Activated CD4-positive, alpha-beta T cell treated with anti-CD3 and anti-CD28 coated beads, Interleukin-2, amount 50 U/mL, for 1 hour (primary cell): ENCODE measurements around the gene VIP.
"Not testable (repeated sequence)": the region's sequence is repeated elsewhere in the genome, so short reads cannot be mapped to it uniquely, and the experiment has no call there.

Source experiments
- DNase-seq: peaks from one replicate; pipeline ENCODE4 v3.0.0-alpha.2; 2020

Gene VIP

DNA sequence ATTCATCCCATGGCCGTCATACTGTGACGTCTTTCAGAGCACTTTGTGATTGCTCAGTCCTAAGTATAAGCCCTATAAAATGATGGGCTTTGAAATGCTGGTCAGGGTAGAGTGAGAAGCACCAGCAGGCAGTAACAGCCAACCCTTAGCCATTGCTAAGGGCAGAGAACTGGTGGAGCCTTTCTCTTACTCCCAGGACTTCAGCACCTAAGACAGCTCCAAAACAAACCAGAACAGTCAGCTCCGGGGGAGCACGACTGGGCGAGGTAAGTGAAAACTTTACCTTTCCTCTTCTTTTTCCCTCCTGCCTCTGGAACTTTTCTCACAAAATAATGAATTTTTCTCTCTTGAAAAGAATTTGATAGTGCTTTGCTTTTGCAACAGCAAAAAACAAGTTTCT, at the start of gene VIP:
VIP (plus strand) TSS at position 104 of the 400 bp plus-strand sequence. CDS start 1,381 bp downstream, outside the sequence.
- DNase-seq: no peak

DNA sequence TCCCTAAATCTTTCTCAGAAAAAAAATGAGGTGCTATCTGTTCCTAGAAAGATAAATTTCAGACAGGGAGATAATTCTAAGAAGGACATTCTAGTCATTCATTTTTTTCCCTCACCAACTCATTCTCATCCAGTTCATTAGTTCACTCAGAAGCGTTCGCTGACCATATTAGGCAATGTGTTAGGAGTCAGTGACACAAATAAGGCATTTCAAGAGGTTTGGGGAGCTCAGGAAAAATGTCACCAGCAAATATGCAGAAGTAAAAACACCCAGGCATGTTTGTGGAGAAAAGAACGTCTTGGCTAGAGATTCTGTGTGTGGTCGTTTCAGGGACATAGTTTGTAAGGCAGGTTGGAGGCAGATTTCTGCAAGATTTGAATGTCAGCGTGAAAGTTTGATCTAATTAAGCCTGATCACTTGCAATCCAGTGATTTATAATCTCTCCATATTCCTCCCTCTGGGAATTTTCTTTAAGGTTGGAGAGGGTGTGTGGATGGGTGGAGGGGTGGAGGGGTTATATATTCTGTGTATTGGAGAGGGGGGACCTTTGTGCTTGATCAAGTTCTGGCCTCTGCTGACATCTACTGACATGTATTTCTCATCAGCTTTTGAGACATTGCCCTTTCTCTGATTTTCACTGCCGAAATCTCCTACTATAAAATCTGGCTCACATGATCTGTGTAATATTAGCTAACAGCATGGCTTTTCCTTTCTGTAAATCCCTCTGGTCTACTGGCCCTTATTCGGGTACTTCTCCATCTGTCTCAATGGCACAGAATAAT, 49.3 kb upstream of the VIP start:
- no peak for DNase-seq

DNA sequence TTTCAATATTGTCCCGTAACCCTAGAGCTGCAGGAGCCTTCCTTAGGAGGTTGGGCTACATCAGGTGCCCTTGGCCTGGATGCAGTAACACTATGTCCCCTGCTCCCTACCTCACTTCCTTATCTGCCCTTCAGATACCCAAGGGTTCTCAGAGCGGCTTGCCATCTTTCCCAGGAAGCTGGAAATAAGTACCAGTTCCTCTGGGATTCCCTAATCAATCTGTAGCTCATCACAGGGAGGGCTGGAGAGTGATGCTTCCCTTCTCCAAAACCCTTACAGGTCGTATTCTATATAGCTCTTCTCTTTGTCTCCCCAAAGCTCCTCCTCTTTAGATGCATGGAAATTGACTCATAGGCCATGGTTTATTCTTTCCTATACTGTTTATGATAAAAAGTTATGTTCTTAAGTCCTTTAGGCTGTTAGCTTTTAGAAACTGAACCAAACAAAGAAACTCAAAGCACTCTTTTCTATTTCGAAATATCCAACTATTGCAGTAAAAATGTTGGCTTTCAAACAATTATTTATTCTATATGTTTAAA, 48.7 kb upstream of the VIP start:
- DNase-seq: no peak

DNA sequence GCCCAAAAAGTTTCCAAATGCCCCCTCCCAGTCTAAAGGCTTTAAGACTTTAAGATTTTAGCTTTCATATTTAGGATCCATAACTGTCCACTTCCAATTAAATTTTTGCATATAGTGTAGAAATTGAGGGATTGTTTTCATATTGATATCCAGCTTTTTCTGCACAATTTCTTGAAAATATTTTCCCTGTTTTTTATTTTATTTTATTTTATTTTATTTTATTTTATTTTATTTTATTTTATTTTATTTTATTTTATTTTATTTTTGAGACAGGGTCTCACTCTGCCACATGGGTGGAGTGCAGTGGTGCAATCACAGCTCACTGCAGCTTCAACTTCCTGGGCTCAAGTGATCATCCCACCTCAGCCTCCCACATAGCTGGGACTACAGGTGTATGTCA, 46.8 kb upstream of the VIP start:
- not testable (repeated sequence) for DNase-seq

DNA sequence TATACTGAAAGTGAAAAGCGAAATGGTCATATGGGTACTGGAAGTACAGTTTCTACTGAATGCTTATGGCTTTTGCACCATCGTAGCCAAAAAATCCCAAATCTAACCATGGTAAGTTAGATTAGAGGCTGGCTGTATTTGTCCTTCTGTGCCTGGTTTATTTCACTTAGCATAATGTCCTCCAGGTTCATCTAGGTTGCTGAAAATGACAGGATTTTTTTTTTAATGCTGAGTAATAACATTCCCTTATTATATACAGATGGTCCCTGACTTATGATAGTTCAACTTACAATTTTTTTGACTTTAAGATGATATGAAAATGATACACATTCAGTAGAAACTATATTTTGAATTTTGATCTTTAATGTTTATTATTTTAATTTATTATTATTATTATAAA, 45.3 kb upstream of the VIP start:
- no peak for DNase-seq

DNA sequence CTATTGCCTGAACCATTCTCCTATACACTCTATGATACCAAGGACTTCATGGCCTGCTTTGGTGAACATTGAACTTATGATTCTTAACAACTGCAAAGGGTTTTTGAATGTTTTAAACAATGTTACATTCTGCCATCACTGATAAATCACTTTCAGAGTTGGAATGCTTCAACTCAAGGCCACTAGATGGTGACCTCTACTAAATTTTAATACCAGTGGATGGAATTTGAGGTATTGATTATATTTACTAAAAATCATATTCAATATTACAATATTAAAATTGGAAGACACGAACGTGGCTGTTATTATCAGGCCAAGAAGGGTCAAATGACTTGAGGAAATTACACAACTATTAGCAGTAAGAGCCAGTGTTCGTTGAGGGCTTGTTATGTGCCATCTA, 34.3 kb upstream of the VIP start:
- DNase-seq: no peak

DNA sequence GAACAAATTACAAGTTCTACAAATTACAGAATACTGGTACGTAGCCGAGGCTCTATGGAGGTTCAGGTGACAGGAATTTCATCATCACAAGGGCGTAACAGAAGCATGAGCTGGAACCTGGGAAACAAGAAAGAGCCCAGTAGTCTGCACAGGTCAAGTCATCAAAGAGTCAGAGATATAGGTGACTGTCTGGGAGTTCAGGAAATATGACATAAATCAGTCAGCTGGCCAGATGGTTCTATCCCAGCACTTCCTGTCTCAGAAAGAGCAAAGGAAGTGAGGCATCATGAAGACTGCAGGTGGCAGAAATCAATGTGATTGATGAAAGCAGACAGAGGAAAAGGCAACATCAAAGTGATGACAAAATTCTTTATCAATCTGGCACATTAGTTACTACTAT, 29.6 kb upstream of the VIP start:
- DNase-seq: no peak

DNA sequence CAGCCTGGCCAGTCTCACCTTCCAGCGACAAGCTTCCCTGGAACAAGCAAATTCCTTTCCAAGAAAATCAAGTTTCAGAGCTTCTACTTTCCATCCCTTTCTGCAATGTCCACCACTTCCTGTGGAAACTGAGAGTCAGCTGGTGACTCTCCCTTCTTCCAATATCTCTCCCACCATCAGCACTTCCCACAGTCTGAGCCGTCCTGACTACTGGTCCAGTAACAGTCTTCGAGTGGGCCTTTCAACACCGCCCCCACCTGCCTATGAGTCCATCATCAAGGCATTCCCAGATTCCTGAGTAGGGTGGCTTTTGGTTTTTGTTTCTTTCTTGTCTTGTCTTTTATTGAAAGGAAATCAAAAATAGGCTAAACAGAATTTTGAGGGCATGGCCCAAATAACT, 28.6 kb upstream of the VIP start:
- no peak for DNase-seq

DNA sequence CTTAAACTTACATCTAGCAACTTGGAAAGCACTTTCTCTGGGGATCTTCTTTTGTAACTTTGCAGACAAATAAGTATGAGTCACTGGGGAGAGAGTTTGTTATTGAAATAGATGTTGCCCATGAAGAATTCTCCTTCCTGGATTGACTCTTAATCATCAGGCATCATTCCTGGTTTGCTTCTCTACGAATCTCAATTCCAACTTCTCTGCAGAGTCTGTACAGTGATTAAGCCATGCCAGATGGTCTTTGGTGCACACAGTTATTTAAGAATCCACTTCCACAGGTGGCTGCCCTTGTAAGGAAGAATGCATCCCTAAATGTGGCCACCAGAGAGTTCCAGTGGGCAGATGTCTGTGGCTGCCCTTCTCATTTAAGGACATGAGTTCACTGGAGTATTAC, 27.2 kb upstream of the VIP start:
- no peak for DNase-seq

DNA sequence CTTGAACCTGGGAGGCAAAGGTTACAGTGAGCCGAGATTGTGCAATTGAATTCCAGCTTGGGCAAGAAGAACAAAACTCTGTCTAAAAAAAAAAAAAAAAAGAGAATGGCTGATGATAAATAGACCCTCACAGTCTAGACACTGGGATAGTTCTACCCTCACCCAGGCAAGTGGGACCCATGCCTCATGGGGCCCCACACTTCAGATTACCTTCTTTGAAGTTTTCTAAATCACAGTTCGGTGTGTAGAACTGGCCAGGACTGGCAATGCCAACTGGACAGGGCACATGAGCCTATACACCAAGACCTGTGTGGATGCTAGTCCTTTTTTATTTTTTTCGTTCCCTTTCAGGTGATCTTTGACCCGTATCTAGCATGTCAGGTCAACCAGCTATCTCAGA, 24.3 kb upstream of the VIP start:
- no peak for DNase-seq

DNA sequence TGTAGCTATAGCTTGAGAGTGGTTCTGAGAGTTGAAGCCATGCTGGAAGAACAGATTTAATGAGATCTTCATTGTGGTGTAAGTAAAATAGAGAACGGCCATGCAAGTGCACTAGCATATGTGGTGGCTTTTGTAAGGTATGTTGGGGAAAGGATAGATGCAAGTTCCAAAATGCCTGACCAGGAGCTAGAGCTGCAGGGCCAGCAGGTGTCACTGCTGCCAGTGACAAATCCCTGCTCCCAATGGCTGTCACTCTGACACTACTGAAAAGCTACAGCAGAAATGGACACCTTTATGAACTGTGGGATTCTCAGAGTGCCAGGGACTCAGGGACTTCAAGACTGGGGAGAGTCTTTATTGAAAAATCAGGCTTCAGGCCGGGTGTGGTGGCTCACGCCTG, 23.1 kb upstream of the VIP start:
- no peak for DNase-seq

DNA sequence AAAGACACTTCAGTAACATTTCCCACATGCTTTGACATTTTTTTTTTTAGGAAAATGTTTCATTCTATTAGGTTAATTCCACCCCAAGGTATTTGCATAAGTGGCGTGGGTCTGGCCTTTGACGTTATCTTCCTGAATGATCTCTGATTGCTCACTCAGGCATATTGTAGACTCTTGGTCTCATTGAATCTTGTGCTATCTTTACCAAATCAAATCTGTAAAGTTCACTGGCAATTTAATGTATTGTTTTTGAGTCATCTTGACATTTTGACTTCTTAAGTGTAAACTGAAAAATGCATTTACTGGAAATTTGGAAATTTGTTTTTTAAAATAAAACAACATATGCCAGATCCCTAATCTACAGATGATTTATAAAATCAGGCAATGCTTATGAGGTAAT, 16.0 kb upstream of the VIP start:
- DNase-seq: no peak

DNA sequence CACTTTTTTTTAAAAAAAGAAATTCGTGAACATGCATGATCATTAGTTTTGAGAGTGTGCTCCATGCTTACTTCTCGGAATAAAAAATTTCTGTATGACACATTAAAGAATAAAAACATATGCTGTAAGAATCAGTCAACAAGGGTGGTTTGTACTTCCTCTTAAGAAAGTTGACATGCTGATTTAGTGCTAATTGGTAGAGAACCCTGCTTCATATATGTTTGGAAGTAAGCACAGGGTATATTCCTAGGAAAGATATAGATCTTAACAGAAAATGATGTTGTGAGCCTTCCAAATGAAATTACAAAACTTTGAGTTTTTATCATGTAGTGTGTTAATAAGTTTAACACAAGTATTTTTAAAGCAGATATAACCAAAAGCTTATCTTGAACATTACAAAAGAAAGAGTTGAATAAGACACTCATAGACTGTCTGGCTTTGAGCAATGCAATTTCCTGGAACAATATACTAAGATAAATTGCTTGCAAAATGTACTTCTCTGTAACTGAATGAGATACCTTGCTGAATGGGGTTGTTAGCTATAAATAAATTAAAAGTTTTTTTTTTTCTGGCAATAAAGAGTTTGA, 13.8 kb upstream of the VIP start:
- no peak for DNase-seq

DNA sequence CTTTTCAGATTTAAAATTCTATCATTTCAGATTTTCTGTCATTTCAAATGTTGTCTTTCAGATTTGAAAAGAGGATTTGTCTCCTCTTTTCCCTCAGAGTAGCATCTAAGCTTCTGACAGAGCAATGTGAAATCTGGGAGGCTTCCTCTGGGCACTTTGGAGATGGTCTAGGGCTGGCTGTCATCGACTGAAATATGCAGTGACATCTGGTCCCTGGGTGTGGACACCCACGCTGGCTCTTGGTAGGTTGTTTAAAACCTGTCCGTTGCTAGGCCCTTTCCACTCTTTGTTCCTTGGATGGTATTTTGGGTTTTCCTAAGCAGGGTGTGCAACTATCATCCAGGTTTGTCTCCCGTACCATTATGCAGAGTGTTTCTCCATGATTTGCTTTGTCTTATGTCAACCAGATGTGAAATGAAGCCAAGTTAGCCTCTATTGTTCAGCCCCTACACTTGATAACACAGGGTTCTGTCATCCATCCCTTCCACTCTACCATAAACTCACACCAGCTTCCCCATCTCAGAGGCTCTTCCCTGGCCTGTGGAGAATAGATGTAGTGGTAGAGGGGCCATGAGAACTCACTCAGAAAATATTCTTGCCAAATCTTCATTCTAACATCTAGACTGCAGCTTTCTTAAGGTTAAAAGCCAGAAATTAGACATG, 5.0 kb upstream of the VIP start:
- no peak for DNase-seq

DNA sequence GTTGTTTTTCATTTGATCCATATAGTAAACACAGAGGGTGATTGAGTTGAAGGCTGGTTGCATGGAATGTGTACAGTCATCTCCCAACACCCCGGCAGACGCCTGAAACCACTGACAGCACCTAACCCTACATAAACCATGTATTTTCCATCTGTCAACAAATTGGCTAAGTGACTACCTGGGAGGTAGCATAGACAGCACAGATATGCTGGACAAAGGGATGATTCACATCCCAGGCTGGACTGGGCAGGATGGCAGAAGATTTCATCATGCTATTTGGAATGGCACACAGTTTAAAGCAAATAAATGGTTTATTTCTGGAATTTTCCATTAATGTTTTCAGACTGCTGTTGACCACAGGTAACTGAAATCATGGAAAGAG, 4.4 kb upstream of the VIP start:
- no peak for DNase-seq

DNA sequence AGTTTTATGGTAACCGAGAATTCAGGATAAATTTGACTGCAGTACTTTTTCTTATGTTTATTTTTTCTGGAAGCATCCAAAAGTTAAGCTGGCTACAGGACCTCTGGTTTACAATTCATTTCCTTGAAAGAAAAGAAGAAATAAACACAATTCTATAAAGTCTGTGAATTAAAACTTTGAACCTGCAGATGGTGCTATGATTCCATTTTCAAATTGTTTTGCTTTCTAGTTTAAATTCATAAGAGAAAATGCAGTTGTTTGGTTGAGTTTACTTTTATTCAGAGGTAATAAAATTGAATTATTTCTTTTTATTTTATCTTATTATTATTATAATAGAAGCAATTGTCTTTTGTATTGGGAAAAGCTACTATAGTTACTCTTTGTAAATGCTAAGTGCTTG, 1.8 kb upstream of the VIP start:
- no peak for DNase-seq

DNA sequence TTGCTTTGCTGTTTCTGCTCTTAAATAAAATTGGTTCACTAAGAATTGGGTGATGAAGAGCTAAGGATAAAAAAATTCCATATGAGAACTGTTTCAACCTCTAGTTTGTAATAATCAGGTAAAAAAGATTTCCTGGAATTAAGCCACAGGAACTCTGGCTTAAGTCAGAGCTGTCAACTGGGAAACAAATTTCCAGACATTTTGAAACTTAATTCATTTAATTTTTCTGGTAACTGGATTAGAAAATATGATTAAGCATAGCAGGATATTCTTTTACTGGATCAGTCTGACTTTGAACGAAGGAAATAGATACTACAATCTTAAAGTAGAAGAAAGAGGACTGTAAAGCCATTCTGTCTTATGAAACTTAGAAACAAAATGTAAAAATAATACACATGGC, 1.3 kb upstream of the VIP start:
- no peak for DNase-seq

DNA sequence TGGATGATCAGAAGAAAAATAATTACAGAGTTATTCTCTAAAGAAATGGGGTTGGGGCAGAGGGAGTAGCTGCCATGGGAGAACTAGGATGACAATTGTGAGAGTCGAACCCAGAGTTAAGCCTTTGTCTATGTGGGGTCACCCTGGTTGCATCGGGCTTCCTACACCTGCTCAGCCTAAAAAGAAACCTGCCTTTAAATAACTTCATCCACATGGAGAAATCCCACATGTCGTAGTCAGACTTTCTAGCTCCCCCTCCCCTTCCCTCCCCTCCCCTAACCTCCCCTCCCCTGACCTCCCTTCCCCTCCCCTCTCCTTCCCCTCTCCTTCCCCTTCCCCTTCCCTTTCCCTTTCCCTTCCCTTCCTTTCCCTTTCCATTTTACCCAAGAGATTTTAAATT, 14.7 kb downstream of the VIP start:
- DNase-seq: no peak

DNA sequence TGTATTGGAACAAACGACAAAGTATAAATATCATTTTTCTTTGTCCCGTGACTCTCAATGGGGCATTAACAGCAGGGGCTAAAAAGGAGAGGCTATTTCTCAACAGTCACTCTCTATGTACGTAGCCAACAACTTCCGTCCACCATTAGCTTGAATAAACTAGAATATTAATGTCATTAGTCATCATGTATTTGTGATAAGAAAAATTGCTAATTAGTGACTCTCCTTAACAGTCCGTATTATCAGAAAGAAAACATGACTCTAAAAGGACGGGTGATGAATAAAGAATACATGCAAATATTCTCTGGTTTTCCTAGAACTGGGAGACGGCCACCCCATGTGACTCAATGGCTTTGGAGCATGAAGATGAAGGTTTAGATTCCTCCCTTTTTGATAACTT, 18.6 kb downstream of the VIP start:
- no peak for DNase-seq

DNA sequence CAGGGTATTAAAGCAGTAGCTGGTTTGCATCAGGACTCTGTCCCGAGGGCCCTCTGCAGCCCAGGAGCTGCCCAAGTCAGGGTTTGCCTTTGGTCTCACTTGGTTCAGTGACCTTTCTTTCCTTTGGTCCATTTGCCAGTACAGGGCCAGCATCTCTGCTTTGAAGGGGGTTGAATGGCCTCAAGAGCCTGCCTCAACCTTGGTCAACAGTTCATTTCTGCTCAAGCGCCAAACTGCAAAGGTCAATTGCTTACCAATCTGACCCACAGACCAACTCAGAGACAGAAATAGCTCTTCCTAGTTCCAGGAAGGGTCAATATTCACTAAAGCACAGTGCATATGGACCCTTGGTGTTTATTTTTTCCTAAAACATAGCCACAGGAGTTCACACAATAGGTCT, 19.4 kb downstream of the VIP start:
- DNase-seq: no peak

DNA sequence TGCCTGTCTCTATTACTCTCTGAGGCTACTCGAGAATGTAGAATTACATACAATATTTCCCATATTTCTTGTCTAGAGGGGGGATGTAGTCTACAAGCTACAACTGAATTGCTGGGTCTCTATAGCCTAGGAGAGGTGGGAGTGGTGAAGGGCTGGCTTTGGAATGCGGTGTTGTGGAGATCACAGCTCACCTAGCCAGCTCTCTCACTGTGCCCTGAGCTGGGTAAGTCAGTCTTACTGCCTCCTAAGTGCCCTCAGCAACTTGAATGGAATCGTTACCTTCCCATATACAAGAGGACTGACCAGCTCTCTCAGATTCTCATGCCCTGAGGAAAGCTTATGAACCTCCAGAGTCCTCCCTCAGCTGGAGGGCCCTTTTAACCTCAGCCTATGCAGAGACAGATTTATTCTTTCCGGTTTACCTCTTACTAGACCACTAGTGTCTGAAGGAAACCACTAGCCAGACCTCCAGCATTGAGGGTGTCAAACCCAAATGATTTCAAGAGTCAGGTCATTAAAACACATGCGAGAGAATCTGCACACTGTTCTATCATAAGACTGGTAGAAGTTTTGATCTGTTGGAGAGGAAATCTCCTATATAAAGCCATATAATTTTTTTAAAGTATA, 20.6 kb downstream of the VIP start:
- no peak for DNase-seq

DNA sequence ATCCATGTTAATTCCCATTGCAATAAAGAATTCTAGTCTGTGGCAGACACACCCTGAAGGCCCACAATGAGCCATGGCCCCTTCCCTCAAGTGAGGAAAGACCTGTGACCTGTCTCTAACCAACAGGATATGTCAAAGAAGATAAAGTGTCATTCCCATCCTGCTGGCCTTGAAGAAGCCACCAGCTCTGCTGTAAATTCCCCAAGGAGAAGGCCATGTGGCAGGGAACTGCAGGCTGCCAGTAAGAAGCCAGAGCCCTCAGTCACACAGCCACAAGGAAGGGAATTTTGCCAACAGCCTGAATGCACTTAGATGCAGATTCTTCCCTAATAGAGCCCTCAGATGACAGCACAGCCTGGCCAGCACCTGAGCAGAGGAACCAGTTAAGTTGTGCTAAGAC, 24.8 kb downstream of the VIP start:
- no peak for DNase-seq

DNA sequence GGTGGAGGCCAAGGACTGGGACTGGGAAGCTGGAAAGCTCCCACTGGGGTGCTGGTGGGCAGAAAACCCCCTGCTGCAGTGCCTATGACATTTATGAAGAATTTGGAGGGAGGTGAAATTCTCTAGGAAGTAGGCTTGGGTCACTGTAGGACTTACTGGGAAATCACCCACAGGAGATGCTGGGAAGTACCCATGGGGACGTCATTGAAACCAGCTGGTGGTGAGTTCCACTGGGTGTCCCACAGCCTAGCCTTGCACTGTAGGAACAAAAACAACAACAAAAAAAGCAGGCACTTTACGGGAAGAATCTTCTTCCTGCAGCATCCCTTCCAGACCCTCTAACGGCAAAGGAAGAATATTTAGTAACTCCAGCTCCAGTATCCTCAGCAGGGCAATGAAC, 26.2 kb downstream of the VIP start:
- DNase-seq: no peak
